OCI-LY1 (cell line): ENCODE results near the gene ITM2B.

Experiments
- H2AFZ ChIP-seq: fragments of 200-600 bp; sonication (generic), shearing (Covaris generic); 2 replicates; pipeline ENCODE4 v1.6.0; 2014; ENCODE audit warnings: antibody characterized with exemption, mild to moderate bottlenecking, low read length
- H3F3A ChIP-seq: fragments of 200-600 bp; sonication (generic), shearing (Covaris generic); 2 replicates; pipeline ENCODE4 v1.6.0; 2014; ENCODE audit warnings: mild to moderate bottlenecking, antibody characterized with exemption, low read length, moderate library complexity; ENCODE audit not compliant: insufficient read depth
- H3K27ac ChIP-seq: fragments of 200-600 bp; sonication (generic); 2 replicates; pipeline ENCODE4 v1.5.1; 2014; ENCODE audit warnings: low read length, mixed run types, mild to moderate bottlenecking, low read depth; ENCODE audit not compliant: poor library complexity, severe bottlenecking
- H3K27me3 ChIP-seq: fragments of 200-600 bp; sonication (generic); 2 replicates; pipeline ENCODE4 v1.6.0; 2014; ENCODE audit warnings: antibody characterized with exemption, mild to moderate bottlenecking, low read length, moderate library complexity; ENCODE audit not compliant: insufficient read depth
- H3K36me3 ChIP-seq: fragments of 200-600 bp; sonication (generic); 2 replicates; pipeline ENCODE4 v1.6.1; 2014; ENCODE audit warnings: mild to moderate bottlenecking, antibody characterized with exemption, low read length, moderate library complexity, mixed read lengths; ENCODE audit not compliant: insufficient read depth
- H3K4me1 ChIP-seq: fragments of 200-600 bp; sonication (generic); 2 replicates; pipeline ENCODE4 v1.5.1; 2014; ENCODE audit warnings: mild to moderate bottlenecking, low read length, moderate library complexity; ENCODE audit not compliant: insufficient read depth, severe bottlenecking
- H3K4me2 ChIP-seq: fragments of 200-600 bp; sonication (generic), shearing (Covaris generic); 2 replicates; pipeline ENCODE4 v1.6.1; 2014; ENCODE audit warnings: low read length
- H3K4me3 ChIP-seq: fragments of 200-600 bp; sonication (generic); 2 replicates; pipeline ENCODE4 v1.5.1; 2014; ENCODE audit warnings: low read length, low read depth, mild to moderate bottlenecking, mixed read lengths; ENCODE audit not compliant: poor library complexity, severe bottlenecking
- H3K79me2 ChIP-seq: fragments of 200-600 bp; shearing (Covaris generic); 2 replicates; pipeline ENCODE4 v1.6.1; 2016; ENCODE audit warnings: mixed run types, low read length, mixed read lengths; ENCODE audit not compliant: insufficient read depth
- H3K9ac ChIP-seq: fragments of 200-600 bp; sonication (generic), shearing (Covaris generic); 2 replicates; pipeline ENCODE4 v1.6.1; 2014; ENCODE audit warnings: mild to moderate bottlenecking, low read length, mixed read lengths
- H3K9me2 ChIP-seq: fragments of 200-600 bp; sonication (generic), shearing (Covaris generic); 2 replicates; pipeline ENCODE4 v1.6.1; 2014; ENCODE audit warnings: low read depth, mild to moderate bottlenecking, low read length, mixed read lengths
- H3K9me3 ChIP-seq: fragments of 200-600 bp; shearing (Covaris generic); 2 replicates; pipeline ENCODE4 v1.6.1; 2014; ENCODE audit warnings: low read length, mixed read lengths
- H4K20me1 ChIP-seq: fragments of 200-600 bp; sonication (generic), shearing (Covaris generic); 2 replicates; pipeline ENCODE4 v1.6.0; 2016; ENCODE audit warnings: mild to moderate bottlenecking, low read length; ENCODE audit not compliant: insufficient read depth
- EZH2 ChIP-seq: fragments of 200-600 bp; sonication (generic), shearing (Covaris generic); IDR thresholded peaks from 2 replicates; pipeline ENCODE4 v1.8.0; 2017; ENCODE audit warnings: borderline replicate concordance, mixed run types, mild to moderate bottlenecking, antibody characterized with exemption, low read length, moderate library complexity, mixed read lengths
- TF ChIP-seq, protein P1 (sequence below): fragments of 200-600 bp; sonication (generic), shearing (Covaris generic); IDR thresholded peaks from 2 replicates; pipeline ENCODE4 v1.5.1; 2017; ENCODE audit warnings: mild to moderate bottlenecking, antibody characterized with exemption, low read length, moderate library complexity, mixed read lengths

ITM2B gene

DNA sequence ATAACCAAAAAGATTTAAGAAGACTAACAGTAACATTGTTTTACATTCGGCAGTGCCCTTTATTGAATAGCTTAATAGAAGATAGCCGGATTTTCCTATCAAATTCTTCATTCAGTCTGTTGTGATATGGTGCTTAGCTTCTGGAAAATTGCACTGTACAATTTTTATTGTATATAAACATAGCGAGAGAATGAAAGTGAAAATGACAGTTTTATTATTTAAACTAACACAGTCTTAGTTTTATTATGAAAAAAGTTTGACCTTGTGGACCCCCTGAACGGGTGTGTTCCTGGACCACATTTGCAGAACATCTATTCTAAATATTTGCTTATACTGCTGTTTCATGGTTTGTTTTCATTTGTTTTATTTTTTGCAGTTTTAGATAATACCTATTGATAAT, 8.6 kb downstream of the ITM2B start:
- H3F3A ChIP-seq = no peaks in the 10 kb centered on the region
- H3K9me2 ChIP-seq = no peaks in the 10 kb centered on the region
- TF ChIP-seq, protein P1, sequence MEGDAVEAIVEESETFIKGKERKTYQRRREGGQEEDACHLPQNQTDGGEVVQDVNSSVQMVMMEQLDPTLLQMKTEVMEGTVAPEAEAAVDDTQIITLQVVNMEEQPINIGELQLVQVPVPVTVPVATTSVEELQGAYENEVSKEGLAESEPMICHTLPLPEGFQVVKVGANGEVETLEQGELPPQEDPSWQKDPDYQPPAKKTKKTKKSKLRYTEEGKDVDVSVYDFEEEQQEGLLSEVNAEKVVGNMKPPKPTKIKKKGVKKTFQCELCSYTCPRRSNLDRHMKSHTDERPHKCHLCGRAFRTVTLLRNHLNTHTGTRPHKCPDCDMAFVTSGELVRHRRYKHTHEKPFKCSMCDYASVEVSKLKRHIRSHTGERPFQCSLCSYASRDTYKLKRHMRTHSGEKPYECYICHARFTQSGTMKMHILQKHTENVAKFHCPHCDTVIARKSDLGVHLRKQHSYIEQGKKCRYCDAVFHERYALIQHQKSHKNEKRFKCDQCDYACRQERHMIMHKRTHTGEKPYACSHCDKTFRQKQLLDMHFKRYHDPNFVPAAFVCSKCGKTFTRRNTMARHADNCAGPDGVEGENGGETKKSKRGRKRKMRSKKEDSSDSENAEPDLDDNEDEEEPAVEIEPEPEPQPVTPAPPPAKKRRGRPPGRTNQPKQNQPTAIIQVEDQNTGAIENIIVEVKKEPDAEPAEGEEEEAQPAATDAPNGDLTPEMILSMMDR = no peak
- no peak for TF ChIP-seq EZH2
- H3K27me3 ChIP-seq = no peaks in the 10 kb centered on the region
- no peak overlapping the region for H3K27ac ChIP-seq
- no peak overlapping the region for H2AFZ ChIP-seq
- H3K4me1 ChIP-seq = peaks cover 15% of the 10 kb centered on the region
- peaks cover 24% of the 10 kb centered on the region for H3K79me2 ChIP-seq
- no peaks in the 10 kb centered on the region for H4K20me1 ChIP-seq
- no peaks in the 10 kb centered on the region for H3K9me3 ChIP-seq
- peaks cover 7% of the 10 kb centered on the region; the same call in 1 of the 2 replicates for H3K36me3 ChIP-seq
- H3K4me2 ChIP-seq = no peak overlapping the region
- no peak overlapping the region for H3K4me3 ChIP-seq
- H3K9ac ChIP-seq = no peak overlapping the region

DNA sequence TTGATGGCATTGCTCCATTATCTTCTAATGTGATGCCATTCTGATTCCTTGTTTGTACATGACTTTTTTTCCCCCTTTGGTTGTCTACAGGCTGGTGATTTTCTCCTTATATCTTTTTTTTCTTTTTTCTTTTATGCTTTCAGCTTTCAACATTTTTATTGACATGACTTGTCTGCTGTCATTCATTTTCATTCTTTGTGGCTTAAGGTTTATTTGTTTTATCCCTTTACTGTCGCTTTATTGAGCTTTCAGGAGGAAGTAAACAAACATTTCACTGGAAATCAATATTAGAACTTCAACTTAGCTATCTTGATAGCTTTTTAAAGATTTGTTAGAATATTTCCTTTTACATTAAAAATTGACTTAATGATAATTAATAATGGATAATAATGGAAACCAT, 9.7 kb downstream of the ITM2B start:
- H2AFZ ChIP-seq = no peak overlapping the region
- no peak overlapping the region for H3K4me2 ChIP-seq
- no peaks in the 10 kb centered on the region for H3K27me3 ChIP-seq
- H3K9me3 ChIP-seq = no peaks in the 10 kb centered on the region
- H3F3A ChIP-seq = no peaks in the 10 kb centered on the region
- no peak overlapping the region for H3K9ac ChIP-seq
- peaks cover 7% of the 10 kb centered on the region; the same call in 1 of the 2 replicates for H3K36me3 ChIP-seq
- no peak overlapping the region for H3K4me3 ChIP-seq
- no peak overlapping the region for H3K27ac ChIP-seq
- H4K20me1 ChIP-seq = no peaks in the 10 kb centered on the region
- peaks cover 5% of the 10 kb centered on the region for H3K4me1 ChIP-seq
- H3K9me2 ChIP-seq = no peaks in the 10 kb centered on the region
- TF ChIP-seq EZH2 = no peak
- TF ChIP-seq, protein P1 = no peak
- H3K79me2 ChIP-seq = peaks cover 15% of the 10 kb centered on the region

DNA sequence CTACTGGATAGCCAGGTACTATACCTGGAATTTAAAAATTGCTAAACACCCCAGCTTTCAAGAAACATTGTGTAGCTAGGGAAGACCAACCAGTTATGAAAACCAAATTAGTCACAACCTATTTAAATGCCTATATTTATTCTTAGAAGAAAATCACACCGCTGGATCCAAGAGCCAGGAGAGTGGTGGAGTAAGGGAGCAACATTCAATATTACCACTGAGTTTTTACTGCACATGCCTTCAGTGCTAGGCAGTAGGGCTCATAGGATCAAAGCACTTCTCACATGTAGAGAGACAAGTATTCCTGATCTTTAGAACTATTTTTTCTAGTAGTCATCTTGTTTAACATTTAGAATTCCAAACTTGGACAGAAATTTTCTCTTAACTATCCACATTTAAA, 11.2 kb downstream of the ITM2B start:
- Histone ChIP-seq H4K20me1 (no peaks in the 10 kb centered on the region), H3K27ac (no peak overlapping the region), H3K79me2 (0 out of 2 replicates have a peak, but pooled peaks cover 5% of the 10 kb centered on the region), H3K4me1 (no peaks in the 10 kb centered on the region), H3F3A (no peaks in the 10 kb centered on the region), H3K36me3 (peaks cover 7% of the 10 kb centered on the region; the same call in 1 of the 2 replicates), H3K4me3 (no peak overlapping the region), H3K9ac (no peak overlapping the region), H3K27me3 (no peaks in the 10 kb centered on the region), H2AFZ (no peak overlapping the region), H3K4me2 (no peak overlapping the region), H3K9me3 (no peaks in the 10 kb centered on the region), H3K9me2 (no peaks in the 10 kb centered on the region)
- no peak for TF ChIP-seq EZH2
- TF ChIP-seq, protein P1 = no peak
